ENCODE results near the gene TYRP1.

- TF ChIP-seq CTCF (conservative IDR thresholded peaks at IDR 0.05; ENCODE audit: low read length) (peak; percentile 63), EZH2phosphoT487 (IDR thresholded peaks at IDR 0.05; ENCODE audit: borderline replicate concordance, low read depth, low read length) (no peak)
Observed at GRCh38 chr9:12723409-12724028, 30.3 kb downstream of the TYRP1 start.
